Stomach (tissue), 9 donors: ENCODE data around the gene SEC31B. TPM values are rescaled to one million over a fixed set of nuclear protein-coding genes. Genes with fewer than 3 reads are reported as not detected.
A peak's percentile ranks its signal among the peaks of the same experiment; 100 is the strongest.

Experiments
- DNase-seq, 2 donors: peaks; one replicate each; pipeline versions ENCODE4 v3.0.0 to v3.0.0-alpha.2; 2013 to 2019
- H3K27ac ChIP-seq, 5 donors: fragments of 200-600 bp in 4 of 5; sonication (generic) in 4 of 5; one replicate each; pipeline ENCODE4 v1.5.1; 2013 to 2019; ENCODE audit warnings: mild to moderate bottlenecking in 1 of 5, moderate library complexity in 1 of 5
- H3K27me3 ChIP-seq, 3 donors: fragments of 200-600 bp; sonication (generic); one replicate each; pipeline ENCODE4 v1.5.1; 2017 to 2019; ENCODE audit warnings: mixed run types in 1 of 3
- H3K36me3 ChIP-seq, 4 donors: fragments of 200-600 bp; sonication (generic); 1 replicate in 3 of 4; 2 replicates in 1 of 4; pipeline ENCODE4 v1.5.1; 2016 to 2019
- H3K4me1 ChIP-seq, 4 donors: fragments of 200-600 bp; sonication (generic); one replicate each; pipeline ENCODE4 v1.5.1; 2016 to 2019
- H3K4me3 ChIP-seq, 4 donors: fragments of 200-600 bp; sonication (generic) in 3 of 4; one replicate each; pipeline ENCODE4 v1.5.1; 2016 to 2019; ENCODE audit warnings: mild to moderate bottlenecking in 1 of 4
- H3K9me3 ChIP-seq, 4 donors: fragments of 200-600 bp; sonication (generic); one replicate each; pipeline ENCODE4 v1.5.1; 2016 to 2019
- EP300 ChIP-seq: sonication (generic); formaldehyde crosslinking; IDR thresholded peaks from one replicate; pipeline ENCODE4 v1.6.1; 2017; ENCODE audit warnings: antibody characterized with exemption
- POLR2A ChIP-seq, 4 donors: fragments of 450-650 bp; IDR thresholded peaks; one replicate each; pipeline ENCODE4 v1.6.1; 2016; ENCODE audit warnings: antibody characterized with exemption in 4 of 4, control low read depth in 2 of 4, mild to moderate bottlenecking in 1 of 4, moderate library complexity in 1 of 4
- POLR2AphosphoS5 ChIP-seq, 3 donors: sonication (generic); formaldehyde crosslinking; IDR thresholded peaks; one replicate each; pipeline ENCODE4 v1.6.1; 2016; ENCODE audit warnings: antibody characterized with exemption in 3 of 3
- WGBS, 5 donors: extraction: QIAGEN DNeasy Blood & Tissue Kit in 3 of 5; methylation state at CpG; one replicate each; pipeline versions ENCODE4 v1.1.5 to v1.1.7; 2013 to 2018; 5-methylcytosine and 5-hydroxymethylcytosine counted together
- intact Hi-C: fragments of 100-400 bp; cut with DNase I; formaldehyde crosslinking; loops from one replicate; pipeline ENCODE4 v1.15.1; 2023; ENCODE audit warnings: low total_unique reads
- polyA plus RNA-seq, 3 donors: library from polyadenylated mRNA; stranded (reverse); fragments of 200-250 nt; gene quantifications; one replicate each; pipeline ENCODE4 v1.2.3, GENCODE V29; 2013
- total RNA-seq, 5 donors: library from RNA; depleted of rRNA; stranded (reverse); fragments of >200 nt; gene quantifications; one replicate each; pipeline versions ENCODE4 v1.1.0 to v1.2.3, GENCODE V29; 2014 to 2016
- TF ChIP-seq, protein P1 (sequence below), 7 experiments: fragments of 450-650 bp in 4 of 7; fragments of 200-600 bp in 3 of 7; sonication (generic) in 3 of 7; IDR thresholded peaks; one replicate each; pipeline ENCODE4 v1.5.1; 2016 to 2019; ENCODE audit warnings: antibody characterized with exemption in 7 of 7, control low read depth in 2 of 7, mild to moderate bottlenecking in 1 of 7
- donor health status: healthy with polysubstance abuse.
- donor health status: Bipolar disorder and iron deficiency.
- donor health status: healthy.

The SEC31B gene
- total and polyA plus RNA-seq, 8 donors: 0.68 to 47.4 (median 8.5) TPM

DNA sequence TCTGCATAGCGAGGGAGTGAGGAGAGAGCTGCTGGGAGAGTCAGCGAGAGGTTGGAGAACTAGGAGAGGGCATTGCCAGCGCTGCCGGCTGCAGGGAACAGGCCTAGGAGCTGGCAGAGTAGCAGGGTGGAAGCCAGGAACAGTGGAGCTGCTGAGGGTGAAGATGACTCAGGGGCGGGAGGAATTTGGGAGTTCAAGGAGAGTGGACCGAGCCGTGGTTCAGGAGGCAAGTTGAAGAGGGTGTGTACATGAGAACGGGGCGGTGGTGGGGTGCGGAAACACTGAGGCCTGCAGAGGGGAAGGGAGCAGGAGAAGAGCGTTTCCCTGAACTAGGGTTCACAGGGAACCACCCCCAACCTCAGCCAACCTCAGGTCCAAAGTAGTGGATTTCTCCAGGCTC is 47.6 kb upstream of the SEC31B start:
- peaks cover 0 to 2% (median 0%) of the 10 kb centered on the region in 4 donors for H3K9me3 ChIP-seq
- intact Hi-C loops: no loop called here
- H3K4me1 ChIP-seq: peaks cover 5 to 8% (median 7%) of the 10 kb centered on the region in 4 donors
- TF ChIP-seq, protein P1, sequence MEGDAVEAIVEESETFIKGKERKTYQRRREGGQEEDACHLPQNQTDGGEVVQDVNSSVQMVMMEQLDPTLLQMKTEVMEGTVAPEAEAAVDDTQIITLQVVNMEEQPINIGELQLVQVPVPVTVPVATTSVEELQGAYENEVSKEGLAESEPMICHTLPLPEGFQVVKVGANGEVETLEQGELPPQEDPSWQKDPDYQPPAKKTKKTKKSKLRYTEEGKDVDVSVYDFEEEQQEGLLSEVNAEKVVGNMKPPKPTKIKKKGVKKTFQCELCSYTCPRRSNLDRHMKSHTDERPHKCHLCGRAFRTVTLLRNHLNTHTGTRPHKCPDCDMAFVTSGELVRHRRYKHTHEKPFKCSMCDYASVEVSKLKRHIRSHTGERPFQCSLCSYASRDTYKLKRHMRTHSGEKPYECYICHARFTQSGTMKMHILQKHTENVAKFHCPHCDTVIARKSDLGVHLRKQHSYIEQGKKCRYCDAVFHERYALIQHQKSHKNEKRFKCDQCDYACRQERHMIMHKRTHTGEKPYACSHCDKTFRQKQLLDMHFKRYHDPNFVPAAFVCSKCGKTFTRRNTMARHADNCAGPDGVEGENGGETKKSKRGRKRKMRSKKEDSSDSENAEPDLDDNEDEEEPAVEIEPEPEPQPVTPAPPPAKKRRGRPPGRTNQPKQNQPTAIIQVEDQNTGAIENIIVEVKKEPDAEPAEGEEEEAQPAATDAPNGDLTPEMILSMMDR (IDR thresholded peaks at IDR 0.05): no peak
- TF ChIP-seq POLR2AphosphoS5 (IDR thresholded peaks at IDR 0.05) (no peak), EP300 (no peak), POLR2A (IDR thresholded peaks at IDR 0.05) (no peak)
- no peak for DNase-seq
- 34 to 45% (median 42%) methylated on average over 11 of the region's 11 CpGs for WGBS, 5 donors
- no peak overlapping the region for H3K4me3 ChIP-seq
- no peaks in the 10 kb centered on the region for H3K36me3 ChIP-seq
- H3K27ac ChIP-seq: no peak overlapping the region
- H3K27me3 ChIP-seq: peaks cover 3 to 100% (median 65%) of the 10 kb centered on the region in 3 donors

DNA sequence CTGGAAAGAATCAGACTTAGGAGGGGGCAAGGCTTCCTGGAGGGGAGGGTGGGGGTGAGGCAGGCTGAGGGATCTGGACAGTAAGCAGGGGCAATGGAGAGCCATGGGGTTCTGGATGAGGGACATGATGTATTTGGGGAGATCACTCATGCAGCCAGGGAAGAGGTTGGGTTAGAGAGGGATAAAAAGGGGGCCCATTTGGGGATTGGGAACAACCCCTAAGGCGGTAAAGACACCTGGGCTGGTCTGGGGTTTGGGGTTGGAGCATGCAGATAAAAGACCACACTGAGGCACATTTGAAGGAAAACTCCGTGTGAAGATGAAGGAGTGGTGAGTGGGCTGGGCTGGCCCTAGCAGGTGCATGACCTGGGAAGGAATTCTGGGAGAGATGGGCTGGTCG is 46.9 kb upstream of the SEC31B start:
- Histone ChIP-seq H3K4me3 (no peak overlapping the region), H3K27ac (no peak overlapping the region), H3K9me3 (peaks cover 0 to 7% (median 0%) of the 10 kb centered on the region in 4 donors), H3K4me1 (peaks cover 12 to 15% (median 14%) of the 10 kb centered on the region in 4 donors), H3K36me3 (no peaks in the 10 kb centered on the region), H3K27me3 (peaks cover 4 to 100% (median 70%) of the 10 kb centered on the region in 3 donors)
- TF ChIP-seq, protein P1 (IDR thresholded peaks at IDR 0.05): no peak
- TF ChIP-seq EP300 (no peak), POLR2AphosphoS5 (IDR thresholded peaks at IDR 0.05) (no peak), POLR2A (IDR thresholded peaks at IDR 0.05) (no peak)
- no peak for DNase-seq
- intact Hi-C loops: no loop called here
- 41 to 56% (median 49%) methylated on average over 3 of the region's 3 CpGs for WGBS, 5 donors

DNA sequence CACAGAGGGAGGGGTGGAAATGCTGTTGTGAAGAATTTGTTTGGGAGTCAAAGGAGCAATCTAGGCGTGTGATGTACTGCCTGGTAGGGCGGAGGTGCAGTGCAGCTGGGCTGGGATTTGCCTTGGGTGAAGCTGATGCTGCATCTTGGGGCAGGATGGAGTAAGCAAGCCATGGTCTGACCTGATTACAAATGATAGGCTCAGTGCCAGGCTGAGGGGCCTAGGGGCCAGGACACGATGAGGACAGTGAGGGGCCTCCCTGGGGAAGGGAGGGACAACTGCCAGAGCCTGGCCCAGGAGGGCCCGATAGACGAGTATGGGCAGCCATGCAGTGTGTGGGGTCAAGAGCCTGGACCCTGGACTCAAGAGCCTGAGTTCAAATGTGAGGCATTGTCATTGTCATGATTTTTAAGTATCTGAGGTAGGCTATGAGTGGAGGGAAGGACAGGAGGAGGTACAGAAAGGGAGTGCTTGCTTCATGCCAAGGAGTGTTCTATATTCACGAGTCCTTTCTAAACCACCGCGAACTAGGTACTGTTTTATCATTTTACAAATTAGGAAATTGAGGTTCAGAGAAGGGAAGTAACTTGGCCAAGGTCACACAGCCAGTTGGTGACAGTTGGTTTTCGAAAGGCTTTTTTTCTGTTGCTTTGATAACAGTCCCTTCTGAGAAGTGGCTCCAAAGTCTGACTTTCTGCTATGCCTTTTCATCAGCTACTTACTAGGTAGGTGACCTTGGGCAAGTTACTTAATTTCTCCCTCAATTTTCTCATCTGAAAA is 45.7 kb upstream of the SEC31B start:
- H3K27me3 ChIP-seq: peaks cover 4 to 95% (median 58%) of the 10 kb centered on the region in 3 donors
- DNase-seq: no peak

DNA sequence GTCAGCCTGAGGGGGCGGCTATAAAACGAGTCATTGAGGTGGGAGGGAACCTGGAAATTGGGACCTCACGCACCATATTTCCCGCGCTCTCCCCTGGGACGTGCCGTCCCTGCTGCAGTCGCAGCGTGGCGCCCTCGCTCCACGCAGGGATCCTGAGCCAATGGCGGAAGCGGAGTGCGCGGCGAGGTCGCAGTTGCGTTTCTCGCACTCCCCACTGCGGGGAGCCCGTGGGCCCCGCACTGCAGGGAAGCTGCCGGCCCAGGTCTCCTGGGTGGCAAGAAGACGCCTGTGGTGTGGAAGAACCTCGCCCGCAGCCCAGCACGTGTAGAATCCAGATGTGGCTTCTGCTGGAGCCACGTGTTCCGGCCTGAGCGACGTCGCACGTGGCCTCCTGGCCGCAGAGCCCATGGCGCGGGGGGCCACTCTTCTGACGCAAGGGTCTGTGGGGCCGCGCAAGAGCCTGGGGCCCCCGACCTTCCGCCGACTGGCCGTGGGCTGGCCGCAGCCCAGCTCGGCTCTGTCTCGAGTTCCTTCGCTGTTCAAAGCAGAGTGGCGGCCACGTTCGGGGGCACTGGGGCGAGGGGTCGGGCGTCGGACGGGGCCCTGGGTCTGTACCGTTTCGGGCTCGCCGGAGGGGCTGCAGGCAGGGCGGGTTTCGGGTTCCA is 42.5 kb upstream of the SEC31B start:
- peak overlapping the region in 2 of 4 donors; percentile 5 to 36 for H3K4me3 ChIP-seq
- H3K36me3 ChIP-seq: peaks cover 0 to 14% (median 14%) of the 10 kb centered on the region in 4 donors
- peak in 1 of 3 donors; percentile 80 for TF ChIP-seq POLR2AphosphoS5 (IDR thresholded peaks at IDR 0.05)
- TF ChIP-seq EP300: no peak
- TF ChIP-seq, protein P1 (IDR thresholded peaks at IDR 0.05): peak in 5 of 7 experiments; percentile 58 to 97 (median 69)
- no peak for TF ChIP-seq POLR2A (IDR thresholded peaks at IDR 0.05)
- intact Hi-C loops: no loop called here
- no peak overlapping the region for H3K27ac ChIP-seq
- peak; percentile 74 to 92 for DNase-seq
- peaks cover 13 to 16% (median 15%) of the 10 kb centered on the region in 4 donors for H3K4me1 ChIP-seq
- peaks cover 4 to 68% (median 39%) of the 10 kb centered on the region in 3 donors for H3K27me3 ChIP-seq
- 9 to 20% (median 10%) methylated on average over 30 to 62 of the region's 62 CpGs for WGBS, 5 donors
- H3K9me3 ChIP-seq: peaks cover 0 to 7% (median 0%) of the 10 kb centered on the region in 4 donors

More for the DNA sequence above, 45.7 kb upstream of the SEC31B start:
- Histone ChIP-seq H3K27ac (no peak overlapping the region), H3K36me3 (no peaks in the 10 kb centered on the region), H3K9me3 (peaks cover 0 to 7% (median 0%) of the 10 kb centered on the region in 4 donors), H3K4me3 (no peak overlapping the region), H3K4me1 (peaks cover 13 to 16% (median 15%) of the 10 kb centered on the region in 4 donors)
- WGBS, 5 donors: 53 to 70% (median 61%) methylated on average over 9 of the region's 9 CpGs
- TF ChIP-seq, protein P1 (IDR thresholded peaks at IDR 0.05): no peak
- TF ChIP-seq EP300 (no peak), POLR2A (IDR thresholded peaks at IDR 0.05) (no peak), POLR2AphosphoS5 (IDR thresholded peaks at IDR 0.05) (no peak)
- intact Hi-C loops: no loop called here
